Hair follicular keratinocyte (primary cell): Measurements from ENCODE around the gene C1GALT1C1. TPM values are rescaled to one million over a fixed set of nuclear protein-coding genes. Genes with fewer than 3 reads are reported as not detected.

Experiments
- total RNA-seq: library from RNA; depleted of rRNA; stranded (reverse); fragments of >200 nt; gene quantifications from 2 replicates; pipeline ENCODE4 v1.2.3, GENCODE V29; 2015

C1GALT1C1 gene
- 11.2 and 14.6 TPM in 2 replicates for total RNA-seq

DNA sequence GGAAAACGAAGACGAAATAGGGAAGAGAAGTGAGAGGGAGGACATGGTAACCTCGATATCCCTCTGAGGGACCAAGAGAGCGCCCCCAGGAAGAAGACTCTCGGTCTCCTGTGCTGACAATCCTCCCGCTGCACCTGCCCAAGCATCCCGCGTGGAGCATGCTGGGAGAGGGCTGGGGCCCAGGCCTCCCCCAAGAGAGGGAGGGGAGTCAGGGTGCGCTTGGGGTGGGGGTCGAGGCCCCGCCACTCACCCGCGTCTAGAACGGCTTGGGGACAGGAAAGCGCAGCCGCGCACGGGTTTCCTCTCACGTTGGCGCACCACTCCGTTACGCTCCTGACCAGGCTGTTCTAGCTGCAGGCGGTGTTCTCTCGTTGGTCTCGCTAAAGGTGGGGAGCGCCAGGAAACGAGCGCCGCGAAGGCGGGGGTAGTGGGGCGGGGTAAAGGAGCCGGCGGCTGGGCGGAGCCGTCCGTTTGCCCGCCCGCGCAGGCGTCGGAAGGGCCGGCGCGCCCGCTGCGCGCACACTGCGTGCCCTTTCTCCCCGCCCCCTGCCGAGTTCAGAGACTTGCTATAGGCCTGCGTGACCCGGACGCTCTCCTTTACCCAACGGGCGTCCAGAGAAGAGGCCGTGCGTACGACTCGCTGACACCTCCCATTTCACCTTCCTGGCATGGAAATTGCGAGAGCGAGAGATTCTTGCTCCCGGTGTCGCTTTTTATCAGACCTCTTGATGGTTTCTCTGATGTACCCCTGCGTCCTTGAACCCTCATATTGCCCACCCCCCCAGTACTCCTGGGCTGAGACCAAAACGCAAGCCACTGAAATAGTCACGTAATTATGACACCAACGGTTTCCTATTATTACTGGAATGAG lies at the start of gene C1GALT1C1:
C1GALT1C1 (minus strand) TSS at position 388 of the 871 bp plus-strand sequence. CDS start 2,888 bp downstream, outside the sequence.

DNA sequence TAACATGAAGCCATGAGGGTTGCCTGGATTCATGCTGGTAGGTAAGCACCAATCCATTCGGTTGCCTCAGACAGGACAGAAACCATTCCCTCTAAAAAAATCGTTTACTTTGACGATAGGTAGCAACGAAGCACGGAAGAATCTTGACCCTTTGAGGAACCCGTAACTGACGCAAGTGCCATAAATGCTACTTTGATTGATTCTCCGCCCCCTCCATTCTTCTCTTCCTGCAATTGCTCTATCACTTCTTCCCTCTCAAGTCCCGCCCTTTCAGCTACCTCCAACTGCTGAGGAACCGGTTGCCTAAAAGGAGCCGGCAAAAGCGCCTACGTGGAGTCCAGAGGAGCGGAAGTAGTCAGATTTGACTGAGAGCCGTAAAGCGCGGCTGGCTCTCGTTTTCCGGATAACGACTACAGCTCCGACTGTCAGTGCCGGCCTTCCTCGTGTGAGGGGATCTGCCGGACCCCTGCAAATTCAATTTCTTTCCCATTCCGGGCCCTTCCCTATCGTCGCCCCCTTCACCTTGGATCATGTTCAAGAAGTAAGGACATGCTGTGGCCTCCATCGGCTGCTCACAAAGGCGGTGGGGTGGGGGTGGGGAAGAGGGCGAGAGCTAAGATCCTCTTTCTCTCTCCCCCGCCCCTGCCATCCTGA lies 26.0 kb downstream of the C1GALT1C1 start, which contains the start of gene MCTS1:
MCTS1 (plus strand) TSS at position 395 of the 654 bp plus-strand sequence; CDS start at position 531, 136 bp downstream.

Other genes with a start within 250 kb of the C1GALT1C1 start
- gene LAMP2, start 160.8 kb downstream of the C1GALT1C1 start, total RNA-seq = 84.4 and 132 TPM in 2 replicates
- 16.4 and 22.9 TPM in 2 replicates for gene CUL4B, start 69.1 kb downstream of the C1GALT1C1 start, total RNA-seq
- 60.4 and 61.2 TPM in 2 replicates for gene MCTS1, start 26.0 kb downstream of the C1GALT1C1 start, total RNA-seq
- not detected in 2 replicates for gene CT47B1, start 245.8 kb upstream of the C1GALT1C1 start, total RNA-seq